SK-N-SH (cell line): Measurements from ENCODE around the gene MAP1B.

ENCODE experiments used
- CTCF ChIP-seq: fragments of 200-600 bp; sonication (generic); IDR thresholded peaks from 2 replicates; pipeline ENCODE4 v1.6.1; 2017; ENCODE audit warnings: antibody characterized with exemption, mild to moderate bottlenecking, moderate library complexity
- EP300 ChIP-seq, 2 experiments: IDR thresholded peaks; 2 replicates each; pipeline versions ENCODE4 v1.4.0 to v1.6.1; 2012; ENCODE audit warnings: borderline replicate concordance in 1 of 2, low read depth in 1 of 2, low read length in 1 of 2
- FOXJ3 ChIP-seq: sonication (generic); formaldehyde crosslinking; IDR thresholded peaks from 2 replicates; pipeline ENCODE4 v1.5.1; 2020; ENCODE audit warnings: mild to moderate bottlenecking, missing genetic modification reagents
- JUND ChIP-seq: IDR thresholded peaks from 2 replicates; pipeline ENCODE4 v1.4.0; 2012
- NRF1 ChIP-seq: IDR thresholded peaks from 2 replicates; pipeline ENCODE4 v1.6.1; 2012; ENCODE audit warnings: low read depth, mild to moderate bottlenecking, low read length
- RAD21 ChIP-seq: IDR thresholded peaks from 2 replicates; pipeline ENCODE4 v1.6.1; 2012; ENCODE audit warnings: mild to moderate bottlenecking, low read length
- REST ChIP-seq: IDR thresholded peaks from 2 replicates; pipeline ENCODE4 v1.6.1; 2012; ENCODE audit warnings: mild to moderate bottlenecking, low read depth, low read length, moderate library complexity
- RFX5 ChIP-seq: IDR thresholded peaks from 2 replicates; pipeline ENCODE4 v1.6.1; 2012; ENCODE audit warnings: mild to moderate bottlenecking, improper control_type of control experiment, low read length
- SMC3 ChIP-seq: IDR thresholded peaks from 2 replicates; pipeline ENCODE4 v1.6.1; 2012; ENCODE audit warnings: low read depth, low read length, improper control_type of control experiment
- TAF1 ChIP-seq: IDR thresholded peaks from 2 replicates; pipeline ENCODE4 v1.6.1; 2012; ENCODE audit warnings: low read depth, mild to moderate bottlenecking, low read length, moderate library complexity, borderline replicate concordance
- YY1 ChIP-seq: IDR thresholded peaks from 2 replicates; pipeline ENCODE4 v1.4.0; 2012; ENCODE audit warnings: low read depth, mild to moderate bottlenecking

DNA sequence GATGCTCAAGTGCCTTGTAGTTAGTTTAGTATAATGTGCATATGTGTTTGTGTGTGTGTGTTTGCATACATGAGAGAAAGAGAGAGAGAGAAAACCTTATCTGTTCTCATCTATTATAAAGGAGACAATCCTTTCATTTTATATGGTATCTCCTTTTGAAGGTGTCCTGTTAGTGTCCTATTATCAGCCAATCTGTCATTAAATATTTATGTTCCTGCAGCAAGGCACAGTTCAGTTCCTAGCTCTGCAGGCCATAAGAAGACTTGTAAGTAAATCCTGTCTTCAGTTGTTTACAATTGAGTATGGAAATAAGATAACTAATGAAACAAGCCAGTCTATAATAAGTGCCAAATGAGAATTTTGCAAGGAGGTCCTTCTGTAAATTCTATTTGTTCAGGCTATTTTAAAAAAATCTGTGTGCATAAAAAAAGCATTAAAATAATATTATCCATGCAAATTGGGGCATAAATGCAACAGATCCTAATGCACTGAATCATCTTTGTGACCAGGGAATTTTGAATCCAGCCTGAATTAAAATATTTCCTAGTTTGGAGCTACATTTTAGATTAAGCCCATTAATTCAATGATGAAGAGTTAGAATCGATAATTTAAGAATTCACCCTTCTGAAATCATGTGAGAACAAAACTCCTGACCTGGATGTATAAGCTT, 18.1 kb downstream of the MAP1B start:
- TF ChIP-seq JUND (no peak), CTCF (no peak), SMC3 (no peak), FOXJ3 (no peak), TAF1 (no peak), RFX5 (no peak), RAD21 (no peak), EP300 (IDR thresholded peaks at IDR 0.05; ENCODE audit: borderline replicate concordance in 1 of 2, low read depth in 1 of 2, low read length in 1 of 2) (no peak), NRF1 (no peak), YY1 (no peak), REST (no peak)
